GM23338 (cell line): ENCODE data around the gene VEGFB. TPM values are rescaled to one million over a fixed set of nuclear protein-coding genes. Genes with fewer than 3 reads are reported as not detected.

Experiments used
- ATAC-seq: fragments of 200-7000 bp; cut with Tn5 transposase; 3 replicates; pipeline ENCODE4 v1.9.1; 2020
- DNase-seq: peaks from one replicate; pipeline ENCODE4 v3.0.0-alpha.2; 2015; ENCODE audit warnings: low spot score
- H2AFZ ChIP-seq: fragments of 200-600 bp; sonication (generic); 2 replicates; pipeline ENCODE4 v1.8.0; 2016; ENCODE audit warnings: antibody characterized with exemption, mild to moderate bottlenecking, moderate library complexity
- H3F3A ChIP-seq: fragments of 200-600 bp; sonication (generic); replicated peaks from 2 replicates; pipeline ENCODE4 v1.8.0; 2017; ENCODE audit warnings: antibody characterized with exemption, mixed run types, low read depth
- H3K27ac ChIP-seq: fragments of 200-600 bp; sonication (generic); 2 replicates; pipeline ENCODE4 v1.6.1; 2016; ENCODE audit warnings: low read depth
- H3K27me3 ChIP-seq: fragments of 200-600 bp; sonication (generic); 2 replicates; pipeline ENCODE4 v1.8.0; 2016; ENCODE audit warnings: mild to moderate bottlenecking, mixed run types, moderate library complexity; ENCODE audit not compliant: insufficient read depth
- H3K36me3 ChIP-seq: fragments of 200-600 bp; sonication (generic); 2 replicates; pipeline ENCODE4 v1.8.0; 2016; ENCODE audit warnings: mild to moderate bottlenecking; ENCODE audit not compliant: insufficient read depth
- H3K4me1 ChIP-seq: fragments of 200-600 bp; sonication (generic); 2 replicates; pipeline ENCODE4 v1.8.0; 2016; ENCODE audit warnings: mild to moderate bottlenecking, moderate library complexity; ENCODE audit not compliant: insufficient read depth
- H3K4me2 ChIP-seq: fragments of 200-600 bp; sonication (generic); 2 replicates; pipeline ENCODE4 v1.7.1; 2017; ENCODE audit warnings: mixed run types
- H3K4me3 ChIP-seq: fragments of 200-600 bp; sonication (generic); 2 replicates; pipeline ENCODE4 v1.6.1; 2016; ENCODE audit warnings: mixed run types
- H3K79me2 ChIP-seq: fragments of 200-600 bp; sonication (generic); replicated peaks from 2 replicates; pipeline ENCODE4 v1.8.0; 2017; ENCODE audit warnings: mild to moderate bottlenecking; ENCODE audit not compliant: insufficient read depth
- H3K9me2 ChIP-seq: fragments of 200-600 bp; sonication (generic); 2 replicates; pipeline ENCODE4 v1.8.0; 2017; ENCODE audit not compliant: insufficient read depth
- H4K20me1 ChIP-seq: fragments of 200-600 bp; sonication (generic); replicated peaks from 2 replicates; pipeline ENCODE4 v1.8.0; 2017; ENCODE audit warnings: mild to moderate bottlenecking; ENCODE audit not compliant: insufficient read depth
- H3K27ac Mint-ChIP-seq: 2 replicates; pipeline ENCODE4 v1.8.0; 2020; ENCODE audit warnings: inconsistent platforms, mild to moderate bottlenecking, moderate library complexity, mixed read lengths
- H3K27me3 Mint-ChIP-seq: 3 replicates; pipeline ENCODE4 v1.8.0; 2022; ENCODE audit warnings: low read depth, mild to moderate bottlenecking, moderate library complexity, mixed read lengths, inconsistent platforms; ENCODE audit not compliant: insufficient read depth, poor library complexity
- H3K36me3 Mint-ChIP-seq: 3 replicates; pipeline ENCODE4 v1.8.0; 2021; ENCODE audit warnings: low read depth, mild to moderate bottlenecking, inconsistent platforms, moderate library complexity, mixed read lengths
- H3K4me1 Mint-ChIP-seq: 3 replicates; pipeline ENCODE4 v1.8.0; 2020; ENCODE audit warnings: mild to moderate bottlenecking, inconsistent platforms, mixed read lengths
- H3K4me3 Mint-ChIP-seq: 3 replicates; pipeline ENCODE4 v1.8.0; 2021; ENCODE audit warnings: moderate library complexity, mild to moderate bottlenecking, inconsistent platforms, mixed read lengths
- H3K9me3 Mint-ChIP-seq: 3 replicates; pipeline ENCODE4 v1.8.0; 2020; ENCODE audit warnings: moderate library complexity, mild to moderate bottlenecking, inconsistent platforms, mixed read lengths
- CREB1 ChIP-seq: fragments of 250-450 bp; sonication (Bioruptor Pico); IDR thresholded peaks from 2 replicates; pipeline ENCODE4 v1.5.0; 2020; ENCODE audit warnings: low read depth, mild to moderate bottlenecking, moderate library complexity
- CTCF ChIP-seq, 2 experiments: fragments of 200-600 bp in 1 of 2; sonication (generic) in 1 of 2; conservative IDR thresholded peaks; 2 replicates each; pipeline versions ENCODE4 v1.5.1 to v1.6.1; 2016 to 2017; ENCODE audit warnings: antibody characterized with exemption in 2 of 2, low read depth in 2 of 2, mild to moderate bottlenecking in 2 of 2, moderate library complexity in 1 of 2
- EZH2 ChIP-seq: fragments of 200-600 bp; sonication (generic); IDR thresholded peaks from one replicate; pipeline ENCODE4 v1.8.0; 2017; ENCODE audit warnings: antibody characterized with exemption, mild to moderate bottlenecking, low read depth; ENCODE audit not compliant: unreplicated experiment
- JUNB ChIP-seq: IDR thresholded peaks from one replicate; pipeline ENCODE4 v1.6.1; 2016; ENCODE audit warnings: antibody characterized with exemption; ENCODE audit not compliant: unreplicated experiment
- NANOG ChIP-seq: IDR thresholded peaks from 2 replicates; pipeline ENCODE4 v1.6.1; 2016; ENCODE audit warnings: antibody characterized with exemption, borderline replicate concordance
- POLR2AphosphoS5 ChIP-seq: IDR thresholded peaks from 2 replicates; pipeline ENCODE4 v1.6.1; 2016; ENCODE audit warnings: antibody characterized with exemption, low read depth
- STAT1 ChIP-seq: IDR thresholded peaks from one replicate; pipeline ENCODE4 v1.6.1; 2016; ENCODE audit warnings: antibody characterized with exemption; ENCODE audit not compliant: unreplicated experiment
- ZNF114 ChIP-seq: fragments of 250-450 bp; sonication (Bioruptor Pico); IDR thresholded peaks from 2 replicates; pipeline ENCODE4 v1.5.0; 2020; ENCODE audit warnings: mild to moderate bottlenecking, moderate library complexity
- ZNF462 ChIP-seq: fragments of 250-450 bp; sonication (Bioruptor Pico); IDR thresholded peaks from 2 replicates; pipeline ENCODE4 v1.5.0; 2020; ENCODE audit warnings: mild to moderate bottlenecking, moderate library complexity
- polyA plus RNA-seq: library from polyadenylated mRNA; unstranded; fragments of >200 nt; fragmentation: Nextera tagmentation; extraction: Ambion mirVana; gene quantifications from 2 replicates; pipeline ENCODE4 v1.2.1, GENCODE V29; 2016
- total RNA-seq: library from RNA; depleted of rRNA; stranded (reverse); fragments of >200 nt; shearing (Covaris generic); gene quantifications from 2 replicates; pipeline ENCODE4 v1.2.3, GENCODE V29; 2014

VEGFB gene
- total and polyA plus RNA-seq, 2 experiments from 2014 or later = 20.8 to 25.8 TPM

DNA sequence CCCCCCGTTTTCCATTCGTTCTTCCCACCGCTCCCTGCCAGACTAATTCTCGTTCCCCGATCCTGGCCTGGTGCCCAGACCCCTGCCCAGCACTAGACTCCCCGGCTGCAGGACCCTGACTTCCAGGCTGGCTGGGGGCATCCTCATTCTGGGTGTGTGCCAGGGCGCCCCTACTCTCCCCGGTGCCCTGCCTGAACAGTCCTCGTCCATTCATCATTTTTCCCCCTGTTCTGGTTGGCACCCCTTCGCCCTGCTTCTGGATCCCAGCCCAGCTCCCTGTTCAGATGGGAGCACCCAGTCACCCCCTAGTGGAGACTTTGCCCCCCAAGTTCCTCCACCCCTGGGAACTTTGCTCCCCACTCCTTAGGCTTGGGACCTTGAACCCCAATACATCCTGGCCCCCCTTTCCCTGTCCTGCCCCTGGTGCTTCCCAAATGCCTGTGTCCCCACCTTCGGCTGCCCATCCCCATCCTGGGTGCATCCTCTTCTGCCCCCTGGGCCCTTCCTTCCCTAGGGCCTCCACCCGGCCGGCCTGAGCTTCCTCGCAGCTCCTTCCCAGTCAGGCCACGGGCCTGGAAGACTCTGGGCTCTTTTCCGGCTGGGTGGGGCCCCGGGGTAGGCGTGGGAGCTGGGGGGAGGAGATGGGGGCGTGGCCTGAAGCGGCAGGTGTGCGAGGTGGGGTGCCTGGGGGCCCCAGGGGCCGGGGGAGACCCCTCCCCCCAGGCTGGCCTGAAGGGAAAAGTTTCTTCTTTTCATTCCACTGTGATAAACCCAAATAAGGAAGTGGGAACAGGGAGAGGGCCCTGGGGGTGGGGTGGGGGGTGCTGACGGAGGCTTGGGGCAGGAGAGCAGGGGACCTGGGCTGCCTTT is 17.9 kb downstream of the VEGFB start:
- Histone ChIP-seq H3K36me3 (0 out of 2 replicates have a peak, but pooled peaks cover 5% of the 10 kb centered on the region), H3F3A (peaks cover 30% of the 10 kb centered on the region), H4K20me1 (no peaks in the 10 kb centered on the region; the same call in none of the 2 replicates), H3K27me3 (no peaks in the 10 kb centered on the region), H3K9me2 (no peaks in the 10 kb centered on the region), H3K4me2 (peak overlapping the region; percentile 98), H3K79me2 (peaks cover 19% of the 10 kb centered on the region), H2AFZ (no peak overlapping the region), H3K4me1 (peaks cover 32% of the 10 kb centered on the region), H3K27ac (peak overlapping the region; percentile 59; the same call in 1 of the 2 replicates), H3K4me3 (peak overlapping the region; percentile 94)
- Mint-ChIP-seq H3K36me3 (peaks cover 16% of the 10 kb centered on the region), H3K27ac (peak overlapping the region; percentile 69; the same call in 1 of the 2 replicates), H3K9me3 (no peaks in the 10 kb centered on the region), H3K4me1 (peaks cover 39% of the 10 kb centered on the region), H3K27me3 (peaks cover 28% of the 10 kb centered on the region), H3K4me3 (peak overlapping the region; percentile 92)
- TF ChIP-seq CTCF (conservative IDR thresholded peaks at IDR 0.05; ENCODE audit: low read depth in 2 of 2) (peak; percentile 48 to 52), ZNF114 (no peak), POLR2AphosphoS5 (peak; percentile 64), STAT1 (no peak), NANOG (no peak), CREB1 (CRISPR knock-in tag) (0 out of 2 replicates have a peak, but pooled peaks have one; percentile 3), JUNB (no peak), EZH2 (no peak), ZNF462 (CRISPR knock-in tag) (no peak)
- DNase-seq = peak; percentile 66
- peak; percentile 14 for ATAC-seq
